ENCODE measurements around the gene GMDS. TPM values are rescaled to one million over a fixed set of nuclear protein-coding genes. Genes with fewer than 3 reads are reported as not detected.

The GMDS gene
- total RNA-seq, 1 donor from 2014 or later: 7.8 TPM

GRCh38 chr6:1585669-1586049 lies 659.7 kb downstream of the GMDS start:
- Histone ChIP-seq H3K4me3 (ENCODE audit: low read length in 3 of 3) (no peak overlapping the region), H3K9me3 (ENCODE audit: control insufficient read depth in 3 of 3, low read length in 3 of 3) (no peaks in the 10 kb centered on the region), H3K4me1 (ENCODE audit: control insufficient read depth in 3 of 3, insufficient read depth in 3 of 3, low read length in 3 of 3) (no peaks in the 10 kb centered on the region), H3K9ac (ENCODE audit: low read depth in 1 of 3, low read length in 3 of 3) (no peak overlapping the region), H3K27ac (ENCODE audit: low read depth, low read length) (no peak overlapping the region), H3K27me3 (ENCODE audit: control insufficient read depth in 3 of 3, insufficient read depth in 3 of 3, low read length in 3 of 3) (peaks cover 3 to 6% (median 3%) of the 10 kb centered on the region in 3 donors), H3K36me3 (ENCODE audit: control insufficient read depth in 3 of 3, insufficient read depth in 3 of 3, low read length in 3 of 3) (no peaks in the 10 kb centered on the region)

GRCh38 chr6:1584996-1585668 lies 660.3 kb downstream of the GMDS start:
- H3K36me3 ChIP-seq (ENCODE audit: control insufficient read depth in 3 of 3, insufficient read depth in 3 of 3, low read length in 3 of 3): no peaks in the 10 kb centered on the region
- H3K9me3 ChIP-seq (ENCODE audit: control insufficient read depth in 3 of 3, low read length in 3 of 3): no peaks in the 10 kb centered on the region
- no peak overlapping the region for H3K27ac ChIP-seq (ENCODE audit: low read depth, low read length)
- H3K4me1 ChIP-seq (ENCODE audit: control insufficient read depth in 3 of 3, insufficient read depth in 3 of 3, low read length in 3 of 3): no peaks in the 10 kb centered on the region
- H3K27me3 ChIP-seq (ENCODE audit: control insufficient read depth in 3 of 3, insufficient read depth in 3 of 3, low read length in 3 of 3): peaks cover 0 to 6% (median 3%) of the 10 kb centered on the region in 3 donors
- H3K9ac ChIP-seq (ENCODE audit: low read depth in 1 of 3, low read length in 3 of 3): no peak overlapping the region
- H3K4me3 ChIP-seq (ENCODE audit: low read length in 3 of 3): no peak overlapping the region

GRCh38 chr6:1584146-1584545 lies 661.3 kb downstream of the GMDS start:
- H3K36me3 ChIP-seq (ENCODE audit: control insufficient read depth in 3 of 3, insufficient read depth in 3 of 3, low read length in 3 of 3): no peaks in the 10 kb centered on the region
- H3K4me3 ChIP-seq (ENCODE audit: low read length in 3 of 3): no peak overlapping the region
- no peak overlapping the region for H3K27ac ChIP-seq (ENCODE audit: low read depth, low read length)
- no peak overlapping the region for H3K9ac ChIP-seq (ENCODE audit: low read depth in 1 of 3, low read length in 3 of 3)
- no peaks in the 10 kb centered on the region for H3K4me1 ChIP-seq (ENCODE audit: control insufficient read depth in 3 of 3, insufficient read depth in 3 of 3, low read length in 3 of 3)
- peaks cover 0 to 3% (median 0%) of the 10 kb centered on the region in 3 donors for H3K27me3 ChIP-seq (ENCODE audit: control insufficient read depth in 3 of 3, insufficient read depth in 3 of 3, low read length in 3 of 3)
- no peaks in the 10 kb centered on the region for H3K9me3 ChIP-seq (ENCODE audit: control insufficient read depth in 3 of 3, low read length in 3 of 3)

DNA sequence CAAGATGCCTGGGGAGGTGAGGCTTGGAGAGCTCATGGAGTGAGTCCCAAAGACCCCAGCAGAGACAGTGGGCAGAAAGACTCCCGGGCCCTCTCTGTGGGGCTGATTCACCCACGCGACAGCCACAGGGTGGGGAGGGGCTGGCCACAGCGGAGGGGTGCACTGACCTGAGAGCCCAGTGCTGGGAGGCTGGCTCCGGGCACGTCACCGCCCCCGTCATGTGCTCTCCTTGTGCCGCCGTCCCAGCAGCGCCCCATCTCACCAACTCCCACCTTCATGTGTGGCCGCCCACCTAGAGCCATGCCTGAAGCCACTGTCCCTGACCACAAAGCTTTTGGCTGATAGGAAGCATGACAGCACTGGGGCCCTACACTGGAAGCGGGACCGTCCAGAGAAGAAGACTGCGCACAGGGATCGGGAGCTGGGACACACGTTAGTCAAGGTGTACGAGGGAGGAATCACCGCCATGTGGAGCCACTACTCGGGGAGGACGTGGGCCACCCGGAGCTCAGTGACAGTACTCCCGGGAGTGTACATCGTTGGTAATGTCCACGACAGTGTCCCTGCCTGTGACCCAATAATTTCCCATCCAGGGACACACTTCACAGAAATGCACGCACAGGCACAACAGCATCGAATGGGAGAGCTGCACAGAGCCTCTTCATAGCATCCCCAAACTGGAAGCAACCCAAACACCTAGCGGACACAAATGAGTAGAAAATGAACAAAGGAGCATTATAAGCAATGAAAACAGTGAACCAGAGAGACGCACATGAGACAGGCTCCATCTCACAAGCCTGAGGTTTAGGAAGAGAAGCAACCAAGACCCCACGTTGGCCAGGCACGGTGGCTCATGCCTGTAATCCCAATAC lies 664.0 kb downstream of the GMDS start:
- no peak overlapping the region for H3K4me3 ChIP-seq (ENCODE audit: low read length in 3 of 3)
- H3K27me3 ChIP-seq (ENCODE audit: control insufficient read depth in 3 of 3, insufficient read depth in 3 of 3, low read length in 3 of 3): peaks cover 0 to 3% (median 0%) of the 10 kb centered on the region in 3 donors
- H3K9ac ChIP-seq (ENCODE audit: low read depth in 1 of 3, low read length in 3 of 3): no peak overlapping the region
- no peak overlapping the region for H3K27ac ChIP-seq (ENCODE audit: low read depth, low read length)
- no peaks in the 10 kb centered on the region for H3K36me3 ChIP-seq (ENCODE audit: control insufficient read depth in 3 of 3, insufficient read depth in 3 of 3, low read length in 3 of 3)
- no peaks in the 10 kb centered on the region for H3K9me3 ChIP-seq (ENCODE audit: control insufficient read depth in 3 of 3, low read length in 3 of 3)
- no peaks in the 10 kb centered on the region for H3K4me1 ChIP-seq (ENCODE audit: control insufficient read depth in 3 of 3, insufficient read depth in 3 of 3, low read length in 3 of 3)

GRCh38 chr6:1580585-1580984 lies 664.8 kb downstream of the GMDS start:
- Histone ChIP-seq H3K27ac (ENCODE audit: low read depth, low read length) (no peak overlapping the region), H3K36me3 (ENCODE audit: control insufficient read depth in 3 of 3, insufficient read depth in 3 of 3, low read length in 3 of 3) (no peaks in the 10 kb centered on the region), H3K9ac (ENCODE audit: low read depth in 1 of 3, low read length in 3 of 3) (no peak overlapping the region), H3K9me3 (ENCODE audit: control insufficient read depth in 3 of 3, low read length in 3 of 3) (no peaks in the 10 kb centered on the region), H3K4me1 (ENCODE audit: control insufficient read depth in 3 of 3, insufficient read depth in 3 of 3, low read length in 3 of 3) (peaks cover 0 to 2% (median 0%) of the 10 kb centered on the region in 3 donors), H3K4me3 (ENCODE audit: low read length in 3 of 3) (no peak overlapping the region), H3K27me3 (ENCODE audit: control insufficient read depth in 3 of 3, insufficient read depth in 3 of 3, low read length in 3 of 3) (peaks cover 0 to 3% (median 0%) of the 10 kb centered on the region in 3 donors)

GRCh38 chr6:1580109-1580508 lies 665.3 kb downstream of the GMDS start:
- Histone ChIP-seq H3K9me3 (ENCODE audit: control insufficient read depth in 3 of 3, low read length in 3 of 3) (no peaks in the 10 kb centered on the region), H3K9ac (ENCODE audit: low read depth in 1 of 3, low read length in 3 of 3) (no peak overlapping the region), H3K4me1 (ENCODE audit: control insufficient read depth in 3 of 3, insufficient read depth in 3 of 3, low read length in 3 of 3) (peaks cover 0 to 4% (median 2%) of the 10 kb centered on the region in 3 donors), H3K36me3 (ENCODE audit: control insufficient read depth in 3 of 3, insufficient read depth in 3 of 3, low read length in 3 of 3) (no peaks in the 10 kb centered on the region), H3K4me3 (ENCODE audit: low read length in 3 of 3) (no peak overlapping the region), H3K27me3 (ENCODE audit: control insufficient read depth in 3 of 3, insufficient read depth in 3 of 3, low read length in 3 of 3) (peaks cover 0 to 3% (median 0%) of the 10 kb centered on the region in 3 donors), H3K27ac (ENCODE audit: low read depth, low read length) (no peak overlapping the region)

DNA sequence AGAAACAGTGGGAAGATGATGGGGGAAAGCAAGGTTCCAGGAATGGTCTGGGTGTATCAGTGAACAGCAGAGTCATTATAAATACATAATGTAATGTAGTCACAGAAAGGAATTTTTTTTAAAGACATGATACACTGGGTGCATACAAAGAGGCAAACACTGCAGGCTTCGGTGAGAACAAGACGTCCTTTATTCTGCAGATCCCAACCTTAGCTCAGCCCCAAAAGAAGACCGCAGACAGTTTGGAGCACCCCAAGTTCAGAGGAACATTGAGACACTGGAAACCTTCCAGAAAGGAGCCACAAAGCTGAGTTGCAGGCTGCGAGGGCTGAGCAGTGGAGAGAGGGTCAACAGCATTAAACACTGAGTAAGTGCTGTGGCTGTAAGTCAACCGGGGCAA lies 666.3 kb downstream of the GMDS start:
- no peak overlapping the region for H3K4me3 ChIP-seq (ENCODE audit: low read length in 3 of 3)
- no peak overlapping the region for H3K27ac ChIP-seq (ENCODE audit: low read depth, low read length)
- H3K9ac ChIP-seq (ENCODE audit: low read depth in 1 of 3, low read length in 3 of 3): no peak overlapping the region
- H3K36me3 ChIP-seq (ENCODE audit: control insufficient read depth in 3 of 3, insufficient read depth in 3 of 3, low read length in 3 of 3): no peaks in the 10 kb centered on the region
- H3K27me3 ChIP-seq (ENCODE audit: control insufficient read depth in 3 of 3, insufficient read depth in 3 of 3, low read length in 3 of 3): peaks cover 0 to 3% (median 0%) of the 10 kb centered on the region in 3 donors
- no peaks in the 10 kb centered on the region for H3K9me3 ChIP-seq (ENCODE audit: control insufficient read depth in 3 of 3, low read length in 3 of 3)
- peaks cover 0 to 6% (median 5%) of the 10 kb centered on the region in 3 donors for H3K4me1 ChIP-seq (ENCODE audit: control insufficient read depth in 3 of 3, insufficient read depth in 3 of 3, low read length in 3 of 3)

GRCh38 chr6:1577896-1578745 lies 667.3 kb downstream of the GMDS start:
- Histone ChIP-seq H3K9me3 (ENCODE audit: control insufficient read depth in 3 of 3, low read length in 3 of 3) (no peaks in the 10 kb centered on the region), H3K4me3 (ENCODE audit: low read length in 3 of 3) (no peak overlapping the region)

GRCh38 chr6:1577146-1577680 lies 668.2 kb downstream of the GMDS start:
- H3K4me3 ChIP-seq (ENCODE audit: low read length in 3 of 3): no peak overlapping the region
- H3K27me3 ChIP-seq (ENCODE audit: control insufficient read depth in 3 of 3, insufficient read depth in 3 of 3, low read length in 3 of 3): peaks cover 0 to 3% (median 0%) of the 10 kb centered on the region in 3 donors

More at GRCh38 chr6:1577896-1578745, 667.3 kb downstream of the GMDS start:
- peaks cover 0 to 8% (median 5%) of the 10 kb centered on the region in 3 donors for H3K4me1 ChIP-seq (ENCODE audit: control insufficient read depth in 3 of 3, insufficient read depth in 3 of 3, low read length in 3 of 3)
- peaks cover 0 to 3% (median 0%) of the 10 kb centered on the region in 3 donors for H3K27me3 ChIP-seq (ENCODE audit: control insufficient read depth in 3 of 3, insufficient read depth in 3 of 3, low read length in 3 of 3)
- no peak overlapping the region for H3K27ac ChIP-seq (ENCODE audit: low read depth, low read length)
- no peak overlapping the region for H3K9ac ChIP-seq (ENCODE audit: low read depth in 1 of 3, low read length in 3 of 3)
- no peaks in the 10 kb centered on the region for H3K36me3 ChIP-seq (ENCODE audit: control insufficient read depth in 3 of 3, insufficient read depth in 3 of 3, low read length in 3 of 3)

More at GRCh38 chr6:1577146-1577680, 668.2 kb downstream of the GMDS start:
- Histone ChIP-seq H3K36me3 (ENCODE audit: control insufficient read depth in 3 of 3, insufficient read depth in 3 of 3, low read length in 3 of 3) (no peaks in the 10 kb centered on the region), H3K27ac (ENCODE audit: low read depth, low read length) (no peak overlapping the region), H3K4me1 (ENCODE audit: control insufficient read depth in 3 of 3, insufficient read depth in 3 of 3, low read length in 3 of 3) (peaks cover 0 to 8% (median 5%) of the 10 kb centered on the region in 3 donors), H3K9ac (ENCODE audit: low read depth in 1 of 3, low read length in 3 of 3) (no peak overlapping the region), H3K9me3 (ENCODE audit: control insufficient read depth in 3 of 3, low read length in 3 of 3) (no peaks in the 10 kb centered on the region)

All from skeletal muscle tissue (tissue), 4 donors.